ENCODE results near the gene AEBP1. TPM values are rescaled to one million over a fixed set of nuclear protein-coding genes. Genes with fewer than 3 reads are reported as not detected.

The AEBP1 gene
- total and polyA plus RNA-seq, 2 experiments from 2014 or later, result 15.1 to 42.0 TPM

DNA sequence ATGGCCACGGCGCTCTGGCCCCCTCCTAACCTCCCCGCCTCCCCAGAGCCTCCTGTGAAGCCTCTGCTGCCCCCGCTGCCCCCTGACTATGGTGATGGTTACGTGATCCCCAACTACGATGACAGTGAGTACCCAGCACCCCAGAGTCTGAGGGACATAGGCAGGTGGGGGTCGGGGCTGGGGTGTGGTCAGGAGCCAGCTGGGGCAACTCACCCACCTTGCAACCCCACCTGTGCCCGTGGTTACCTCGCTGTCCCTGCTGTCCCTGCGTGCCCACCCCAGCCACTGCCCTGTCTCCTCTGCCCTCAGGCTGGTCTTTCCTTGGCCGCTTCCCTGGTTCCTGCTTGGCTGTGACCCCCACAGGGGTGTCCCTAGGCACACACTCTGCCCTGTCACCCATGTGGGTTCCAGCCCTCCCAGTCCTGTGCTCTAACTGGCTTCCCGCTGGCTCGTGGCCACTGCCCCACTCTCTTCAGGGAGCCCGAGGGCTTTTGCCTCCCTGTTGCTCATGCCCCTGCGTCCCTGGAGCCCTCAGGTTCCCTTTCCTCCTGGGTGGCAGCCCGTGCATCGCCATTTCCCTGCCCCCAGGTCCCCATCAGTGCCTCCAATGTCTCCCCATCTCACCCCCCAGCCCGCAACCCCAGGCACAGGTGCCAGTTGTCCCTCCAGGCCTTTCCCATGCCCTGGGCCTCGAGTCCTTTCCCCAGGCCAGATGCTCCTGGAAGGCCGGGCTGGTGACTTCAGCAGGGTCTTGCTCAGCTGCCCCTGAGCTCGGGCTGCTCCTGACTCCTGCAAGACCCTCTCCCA, 4.0 kb downstream of the AEBP1 start:
- H3K4me1 Mint-ChIP-seq, result peaks cover 19% of the 10 kb centered on the region
- no peaks in the 10 kb centered on the region; the same call in 1 of the 2 replicates for H3K79me2 ChIP-seq (replicated peaks; ENCODE audit: insufficient read depth)
- peaks cover 8% of the 10 kb centered on the region; the same call in 1 of the 2 replicates for H3K4me1 ChIP-seq (ENCODE audit: insufficient read depth)
- H3K27ac Mint-ChIP-seq, result no peak overlapping the region
- no peak for DNase-seq (ENCODE audit: low spot score)
- no peak for ATAC-seq
- peaks cover 9% of the 10 kb centered on the region; the same call in 1 of the 2 replicates for H3K27me3 ChIP-seq (ENCODE audit: insufficient read depth)
- H3K36me3 ChIP-seq (ENCODE audit: insufficient read depth), result no peaks in the 10 kb centered on the region
- no peak for TF ChIP-seq POLR2AphosphoS5 (IDR thresholded peaks at IDR 0.05; ENCODE audit: low read depth)
- no peak for TF ChIP-seq CTCF (conservative IDR thresholded peaks at IDR 0.05; ENCODE audit: low read depth in 2 of 2)
- TF ChIP-seq NANOG (IDR thresholded peaks at IDR 0.05; ENCODE audit: borderline replicate concordance), result no peak
- no peak for TF ChIP-seq ZNF114 (CRISPR knock-in tag; IDR thresholded peaks at IDR 0.05)
- no peak for TF ChIP-seq ZNF462 (CRISPR knock-in tag; IDR thresholded peaks at IDR 0.05)
- TF ChIP-seq CREB1 (CRISPR knock-in tag; IDR thresholded peaks at IDR 0.05; ENCODE audit: low read depth), result no peak
- TF ChIP-seq, protein P1, sequence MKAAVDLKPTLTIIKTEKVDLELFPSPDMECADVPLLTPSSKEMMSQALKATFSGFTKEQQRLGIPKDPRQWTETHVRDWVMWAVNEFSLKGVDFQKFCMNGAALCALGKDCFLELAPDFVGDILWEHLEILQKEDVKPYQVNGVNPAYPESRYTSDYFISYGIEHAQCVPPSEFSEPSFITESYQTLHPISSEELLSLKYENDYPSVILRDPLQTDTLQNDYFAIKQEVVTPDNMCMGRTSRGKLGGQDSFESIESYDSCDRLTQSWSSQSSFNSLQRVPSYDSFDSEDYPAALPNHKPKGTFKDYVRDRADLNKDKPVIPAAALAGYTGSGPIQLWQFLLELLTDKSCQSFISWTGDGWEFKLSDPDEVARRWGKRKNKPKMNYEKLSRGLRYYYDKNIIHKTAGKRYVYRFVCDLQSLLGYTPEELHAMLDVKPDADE (IDR thresholded peaks at IDR 0.05), result no peak
- TF ChIP-seq JUNB (IDR thresholded peaks at IDR 0.05; ENCODE audit: unreplicated experiment), result no peak
- TF ChIP-seq REST (IDR thresholded peaks at IDR 0.05; ENCODE audit: unreplicated experiment), result no peak
- no peak for TF ChIP-seq STAT1 (IDR thresholded peaks at IDR 0.05; ENCODE audit: unreplicated experiment)
- no peak for TF ChIP-seq EZH2 (IDR thresholded peaks at IDR 0.05; ENCODE audit: low read depth, unreplicated experiment)
- no peak for TF ChIP-seq ZNF331 (CRISPR knock-in tag; IDR thresholded peaks at IDR 0.05; ENCODE audit: low read depth)
- no peak for TF ChIP-seq EZH2phosphoT487 (IDR thresholded peaks at IDR 0.05; ENCODE audit: unreplicated experiment)
- no peak overlapping the region for H3K27ac ChIP-seq (ENCODE audit: low read depth)
- H3K27me3 Mint-ChIP-seq (ENCODE audit: insufficient read depth, low read depth, poor library complexity), result peaks cover 20% of the 10 kb centered on the region
- peaks cover 9% of the 10 kb centered on the region; the same call in 2 of the 3 replicates for H3K36me3 Mint-ChIP-seq (ENCODE audit: low read depth)
- H3K4me3 Mint-ChIP-seq, result no peak overlapping the region
- no peak overlapping the region for H2AFZ ChIP-seq
- H3K9me2 ChIP-seq (ENCODE audit: insufficient read depth), result no peaks in the 10 kb centered on the region
- no peak overlapping the region for H3K4me3 ChIP-seq
- no peaks in the 10 kb centered on the region for H4K20me1 ChIP-seq (replicated peaks; ENCODE audit: insufficient read depth)
- 0 out of 2 replicates have a peak, but pooled peaks cover 2% of the 10 kb centered on the region for H3F3A ChIP-seq (replicated peaks; ENCODE audit: low read depth)
- H3K4me2 ChIP-seq, result no peak overlapping the region
- H3K9me3 Mint-ChIP-seq, result no peaks in the 10 kb centered on the region
